Fibroblast of the conjunctiva (primary cell): ENCODE results near the gene GNG11.

Experiments used
- DNase-seq: peaks from one replicate; pipeline ENCODE4 v3.0.0-alpha.2; 2010; ENCODE audit warnings: low read depth

The GNG11 gene

GRCh38 chr7:93948106-93948505 is 26.6 kb downstream of the GNG11 start:
- DNase-seq = no peak

GRCh38 chr7:93948873-93949272 is 27.3 kb downstream of the GNG11 start:
- DNase-seq = no peak

GRCh38 chr7:93949423-93949822 is 27.9 kb downstream of the GNG11 start:
- peak; percentile 14 for DNase-seq

- no peak for DNase-seq
These were observed 33.8 kb downstream of the GNG11 start for GRCh38 chr7:93955304-93955703.

DNA sequence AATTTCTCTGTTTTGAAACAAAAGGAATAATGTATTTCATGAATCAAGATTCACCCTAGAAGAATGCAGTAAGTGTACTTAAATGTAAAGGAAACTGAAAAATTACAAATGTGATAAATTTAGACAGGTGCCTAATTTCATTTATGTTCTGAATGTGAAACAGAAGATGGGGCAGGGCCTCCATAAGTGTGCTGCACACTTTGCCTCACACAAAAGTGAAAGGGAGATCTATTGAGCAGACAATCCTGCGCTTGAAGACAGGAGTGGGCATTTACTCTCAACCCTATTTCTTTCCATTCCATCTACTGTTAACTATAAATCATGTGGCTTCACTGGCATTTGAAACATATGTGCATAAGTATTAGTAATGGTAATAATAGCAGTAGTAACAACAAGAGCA is 36.2 kb downstream of the GNG11 start:
- no peak for DNase-seq

DNA sequence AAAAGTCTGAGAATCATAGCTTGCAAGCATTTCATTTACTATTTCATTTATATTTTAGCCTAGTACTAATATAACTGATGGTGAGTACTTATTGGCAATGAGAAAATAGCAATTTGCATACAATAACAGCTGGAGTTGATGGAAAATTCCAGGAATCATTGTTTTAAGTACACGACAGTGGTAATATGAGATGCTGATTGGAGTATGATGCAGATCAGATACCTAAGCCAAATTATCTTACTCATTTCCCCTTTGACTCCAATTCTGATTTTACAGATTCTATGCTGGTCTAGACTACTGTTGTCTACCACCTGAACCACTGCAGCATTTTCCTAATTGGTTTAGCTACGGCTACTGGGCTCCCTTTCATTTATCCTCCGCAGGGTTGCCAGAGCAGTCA is 36.7 kb downstream of the GNG11 start:
- DNase-seq = no peak

- no peak for DNase-seq
These were observed 37.1 kb downstream of the GNG11 start for GRCh38 chr7:93958651-93959050.

GRCh38 chr7:93960986-93961385 is 39.5 kb downstream of the GNG11 start:
- DNase-seq = no peak

GRCh38 chr7:93964262-93964661 is 42.7 kb downstream of the GNG11 start:
- DNase-seq = no peak

DNA sequence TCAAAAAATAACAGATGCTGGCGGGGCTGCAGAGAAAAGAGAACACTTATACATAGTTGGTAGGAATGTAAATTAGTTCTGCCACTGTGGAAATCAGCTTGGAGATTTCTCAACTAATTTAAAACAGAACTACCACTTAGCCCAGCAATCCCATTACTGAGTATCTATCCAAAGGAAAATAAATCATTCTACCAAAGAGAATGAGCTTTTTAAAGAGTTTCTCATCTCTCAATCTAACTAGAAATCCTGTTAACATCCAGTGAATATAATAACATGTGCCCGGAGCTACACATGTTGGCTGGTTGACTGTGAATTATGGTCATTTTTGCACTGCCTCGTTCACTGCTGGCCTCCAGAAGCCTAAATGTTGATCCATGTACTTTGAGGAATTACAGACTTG is 43.3 kb downstream of the GNG11 start:
- DNase-seq = no peak

- no peak for DNase-seq
These were observed 47.5 kb downstream of the GNG11 start for GRCh38 chr7:93968911-93969620.

DNA sequence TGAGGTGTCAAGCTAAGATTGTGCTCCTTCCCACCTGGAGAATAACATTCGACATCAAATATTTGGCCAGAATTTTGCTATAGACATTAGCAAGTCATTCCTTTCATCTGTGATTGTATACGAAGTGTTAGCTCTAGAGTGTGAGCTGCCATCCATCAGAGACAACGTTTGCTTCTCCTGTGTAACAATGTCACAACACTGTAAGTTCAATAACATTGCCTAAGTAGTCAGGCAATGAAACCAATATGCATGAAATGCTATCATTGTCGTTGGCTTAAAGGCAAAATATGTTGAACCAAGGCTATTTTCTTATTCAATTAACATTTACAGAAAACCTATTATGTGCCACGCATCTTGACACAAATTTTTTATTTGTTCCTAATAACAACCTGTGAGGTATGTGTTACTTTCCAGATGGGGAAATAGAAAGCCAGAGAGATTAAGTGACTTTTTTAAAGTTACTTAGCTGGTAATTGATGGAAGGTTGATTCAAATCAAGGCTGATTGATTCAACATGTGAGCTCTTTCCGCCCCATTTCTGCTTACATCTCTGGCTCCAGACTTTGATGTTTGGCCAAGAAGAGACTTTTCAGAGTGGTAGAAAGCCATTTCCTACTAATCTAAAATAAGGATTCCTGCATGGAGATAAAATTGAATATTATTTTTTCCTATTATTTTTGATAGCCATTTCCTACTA is 50.6 kb downstream of the GNG11 start:
- DNase-seq = no peak

- DNase-seq = no peak
These were observed 51.6 kb downstream of the GNG11 start for GRCh38 chr7:93973134-93973533.

DNA sequence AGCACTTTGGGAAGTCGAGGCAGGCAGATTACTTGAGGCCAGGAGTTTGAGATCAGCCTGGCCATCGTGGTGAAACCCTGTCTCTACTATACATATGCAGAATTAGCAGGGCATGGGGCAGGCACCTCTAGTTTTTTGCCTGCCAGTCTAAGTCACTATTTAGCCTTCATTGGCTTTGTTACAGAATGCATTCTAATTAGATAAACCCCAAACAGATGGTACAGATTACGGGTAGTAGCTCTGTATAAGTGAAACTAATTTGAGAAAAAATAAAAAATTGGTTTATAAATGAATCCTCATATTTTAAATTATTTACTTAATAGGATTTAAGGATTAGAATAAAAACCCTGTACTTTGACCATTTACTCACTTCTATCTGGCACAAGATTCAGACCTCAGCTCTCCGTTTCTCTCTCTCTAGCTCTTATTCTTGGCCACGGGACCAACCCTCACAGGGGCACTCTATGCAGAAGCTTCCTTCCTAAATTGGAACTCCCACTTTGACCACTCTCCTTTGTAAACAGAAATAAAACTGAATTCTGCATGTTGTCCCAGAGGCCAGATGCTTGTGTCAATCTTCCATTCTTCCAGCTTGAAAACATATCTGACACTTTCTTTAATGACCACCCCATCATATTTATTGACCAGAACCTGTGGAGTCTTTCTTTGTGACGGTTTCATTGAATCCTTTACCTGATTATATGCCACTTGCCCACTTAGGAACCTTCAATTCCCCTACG is 55.8 kb downstream of the GNG11 start:
- no peak for DNase-seq
